Stomach (tissue), 4 donors: ENCODE data around the gene PRR23B.

Source experiments
- EP300 ChIP-seq: sonication (generic); formaldehyde crosslinking; IDR thresholded peaks from one replicate; pipeline ENCODE4 v1.6.1; 2017; ENCODE audit warnings: antibody characterized with exemption
- POLR2AphosphoS5 ChIP-seq, 3 donors: sonication (generic); formaldehyde crosslinking; IDR thresholded peaks; one replicate each; pipeline ENCODE4 v1.6.1; 2016; ENCODE audit warnings: antibody characterized with exemption in 3 of 3
- TF ChIP-seq, protein P1 (sequence below), 7 experiments: fragments of 450-650 bp in 4 of 7; fragments of 200-600 bp in 3 of 7; sonication (generic) in 3 of 7; IDR thresholded peaks; one replicate each; pipeline ENCODE4 v1.5.1; 2016 to 2019; ENCODE audit warnings: antibody characterized with exemption in 7 of 7, control low read depth in 2 of 7, mild to moderate bottlenecking in 1 of 7

DNA sequence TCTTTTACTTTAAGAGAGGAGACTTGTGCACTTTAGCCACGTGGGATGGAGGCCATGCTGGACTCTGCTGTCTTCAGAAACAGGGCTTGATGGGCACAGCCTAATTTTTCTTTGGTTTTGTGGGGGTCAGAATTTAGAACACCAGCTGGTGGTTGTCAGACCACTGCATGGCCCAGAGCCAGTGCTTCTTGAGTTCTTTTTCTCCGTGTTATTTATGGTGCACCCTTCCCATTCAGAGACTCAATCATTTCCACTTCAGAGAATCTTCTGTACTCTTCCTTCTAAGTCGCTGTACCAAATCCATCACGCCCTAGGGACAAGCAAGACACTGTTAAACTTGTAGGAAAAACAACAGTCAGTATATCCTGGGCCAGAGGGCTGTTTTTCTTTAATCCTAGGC lies 34.8 kb downstream of the PRR23B start:
- TF ChIP-seq, protein P1, sequence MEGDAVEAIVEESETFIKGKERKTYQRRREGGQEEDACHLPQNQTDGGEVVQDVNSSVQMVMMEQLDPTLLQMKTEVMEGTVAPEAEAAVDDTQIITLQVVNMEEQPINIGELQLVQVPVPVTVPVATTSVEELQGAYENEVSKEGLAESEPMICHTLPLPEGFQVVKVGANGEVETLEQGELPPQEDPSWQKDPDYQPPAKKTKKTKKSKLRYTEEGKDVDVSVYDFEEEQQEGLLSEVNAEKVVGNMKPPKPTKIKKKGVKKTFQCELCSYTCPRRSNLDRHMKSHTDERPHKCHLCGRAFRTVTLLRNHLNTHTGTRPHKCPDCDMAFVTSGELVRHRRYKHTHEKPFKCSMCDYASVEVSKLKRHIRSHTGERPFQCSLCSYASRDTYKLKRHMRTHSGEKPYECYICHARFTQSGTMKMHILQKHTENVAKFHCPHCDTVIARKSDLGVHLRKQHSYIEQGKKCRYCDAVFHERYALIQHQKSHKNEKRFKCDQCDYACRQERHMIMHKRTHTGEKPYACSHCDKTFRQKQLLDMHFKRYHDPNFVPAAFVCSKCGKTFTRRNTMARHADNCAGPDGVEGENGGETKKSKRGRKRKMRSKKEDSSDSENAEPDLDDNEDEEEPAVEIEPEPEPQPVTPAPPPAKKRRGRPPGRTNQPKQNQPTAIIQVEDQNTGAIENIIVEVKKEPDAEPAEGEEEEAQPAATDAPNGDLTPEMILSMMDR (IDR thresholded peaks at IDR 0.05): no peak
- no peak for TF ChIP-seq POLR2AphosphoS5 (IDR thresholded peaks at IDR 0.05)
- TF ChIP-seq EP300: no peak
